Prostate gland (tissue), 2 donors: ENCODE data around the gene NDUFB3.

Experiments used
- CTCF ChIP-seq, 4 experiments: fragments of 200-600 bp in 2 of 4; fragments of 450-650 bp in 2 of 4; sonication (generic) in 2 of 4; IDR thresholded peaks; 1 replicate in 3 of 4; 2 replicates in 1 of 4; pipeline ENCODE4 v1.5.1; 2016 to 2019; ENCODE audit warnings: antibody characterized with exemption in 4 of 4, mild to moderate bottlenecking in 2 of 4, moderate library complexity in 2 of 4
- POLR2A ChIP-seq: fragments of 450-650 bp; IDR thresholded peaks from one replicate; pipeline ENCODE4 v1.6.1; 2016; ENCODE audit warnings: antibody characterized with exemption, mild to moderate bottlenecking

GRCh38 chr2:201093573-201093972 lies 21.8 kb downstream of the NDUFB3 start:
- TF ChIP-seq POLR2A (no peak), CTCF (IDR thresholded peaks at IDR 0.05) (no peak)
